Muscle of leg (tissue), 11 donors: Measurements from ENCODE around the gene PPP1R10. TPM values are rescaled to one million over a fixed set of nuclear protein-coding genes. Genes with fewer than 3 reads are reported as not detected.

Experiments used
- DNase-seq: peaks from one replicate; pipeline ENCODE4 v3.0.0; 2013
- H3K27ac ChIP-seq: one replicate; pipeline ENCODE4 v1.5.1; 2013; ENCODE audit warnings: mild to moderate bottlenecking, low read length, control low read depth
- H3K27me3 ChIP-seq: one replicate; pipeline ENCODE4 v1.6.1; 2013; ENCODE audit warnings: low read length; ENCODE audit not compliant: control insufficient read depth, insufficient read depth
- H3K36me3 ChIP-seq: one replicate; pipeline ENCODE4 v1.6.1; 2013; ENCODE audit warnings: low read length; ENCODE audit not compliant: control insufficient read depth, insufficient read depth
- H3K4me1 ChIP-seq: one replicate; pipeline ENCODE4 v1.6.1; 2013; ENCODE audit warnings: low read length; ENCODE audit not compliant: control insufficient read depth, insufficient read depth
- H3K4me3 ChIP-seq: one replicate; pipeline ENCODE4 v1.5.1; 2013; ENCODE audit warnings: low read length, control low read depth
- H3K9me3 ChIP-seq: replicated peaks from 2 replicates; pipeline ENCODE4 v1.6.1; 2013; ENCODE audit warnings: low read depth, low read length; ENCODE audit not compliant: control insufficient read depth
- WGBS: methylation state at CpG from one replicate; pipeline ENCODE4 v1.1.5; 2013; ENCODE audit warnings: missing lambda C conversion rate; ENCODE audit not compliant: insufficient coverage; 5-methylcytosine and 5-hydroxymethylcytosine counted together
- polyA plus RNA-seq, 8 donors: library from polyadenylated mRNA; unstranded; fragments of 120-200 nt; gene quantifications; one replicate each; pipeline versions ENCODE4 v1.2.1 to v1.2.3, GENCODE V29; 2013; ENCODE audit warnings: inconsistent platforms in 1 of 8, low replicate concordance in 1 of 8; ENCODE audit not compliant: insufficient read length in 8 of 8, insufficient read depth in 1 of 8
- total RNA-seq: library from RNA; stranded (reverse); fragments of 120-200 nt; gene quantifications from one replicate; pipeline ENCODE4 v1.2.4, GENCODE V29; 2013

Gene PPP1R10
- total and polyA plus RNA-seq, 9 donors = 22.4 to 32.7 (median 29.7) TPM

DNA sequence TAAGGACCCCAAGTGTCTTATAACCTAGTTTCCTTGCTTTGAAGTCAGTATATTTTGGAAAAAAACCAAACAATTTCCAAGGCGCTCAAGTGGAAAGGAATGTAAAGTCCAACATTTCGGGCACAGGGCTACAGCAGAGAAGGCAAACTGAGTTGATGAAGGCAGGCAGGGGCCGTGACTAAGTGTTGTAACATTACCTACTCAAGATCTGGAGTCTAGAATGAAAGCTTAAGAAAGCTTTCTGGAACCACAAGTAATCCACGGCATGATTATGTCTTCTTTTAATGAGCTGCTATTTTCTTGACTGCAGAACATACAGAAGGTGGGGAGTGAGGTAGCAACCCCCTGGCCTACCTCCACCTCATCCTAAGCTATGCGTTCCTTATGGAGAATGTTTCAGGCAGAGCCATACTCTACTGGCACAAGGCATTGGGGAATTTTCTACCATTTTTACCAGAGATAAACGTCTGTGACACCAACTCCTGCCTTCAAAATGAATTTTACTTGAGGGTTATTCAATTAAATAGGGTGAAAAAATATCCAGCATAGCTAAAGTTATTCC lies 4.3 kb downstream of the PPP1R10 start:
- WGBS = 80% methylated on average over 1 of the region's 6 CpGs
- H3K9me3 ChIP-seq = no peaks in the 10 kb centered on the region
- H3K4me1 ChIP-seq = peaks cover 16% of the 10 kb centered on the region
- peaks cover 43% of the 10 kb centered on the region for H3K36me3 ChIP-seq
- H3K27ac ChIP-seq = peak overlapping the region; percentile 15
- DNase-seq = no peak
- no peaks in the 10 kb centered on the region for H3K27me3 ChIP-seq
- H3K4me3 ChIP-seq = no peak overlapping the region

DNA sequence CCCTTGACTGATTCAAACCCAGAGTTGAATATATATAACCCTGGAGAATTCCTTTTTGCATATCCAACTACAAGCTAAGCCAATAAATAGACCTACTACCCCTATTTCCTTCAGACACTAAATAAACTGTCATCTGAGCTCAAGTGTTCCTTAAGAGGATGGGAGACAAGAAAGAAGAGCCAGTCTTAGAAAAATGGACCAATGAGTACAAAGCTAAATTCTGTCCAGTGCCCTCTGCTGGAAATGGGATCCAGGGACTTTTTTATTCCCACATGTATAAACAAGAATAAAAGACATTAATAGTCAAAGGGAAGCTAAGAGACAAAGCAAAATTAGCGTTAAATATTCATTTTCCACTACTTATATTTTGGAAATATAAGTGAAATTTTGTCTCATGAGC lies 4.8 kb downstream of the PPP1R10 start:
- H3K36me3 ChIP-seq = peaks cover 46% of the 10 kb centered on the region
- H3K9me3 ChIP-seq = no peaks in the 10 kb centered on the region
- H3K4me3 ChIP-seq = no peak overlapping the region
- no peak overlapping the region for H3K27ac ChIP-seq
- WGBS = no CpG with 5 or more reads among the region's 1 CpG
- H3K27me3 ChIP-seq = no peaks in the 10 kb centered on the region
- H3K4me1 ChIP-seq = peaks cover 16% of the 10 kb centered on the region
- DNase-seq = no peak

DNA sequence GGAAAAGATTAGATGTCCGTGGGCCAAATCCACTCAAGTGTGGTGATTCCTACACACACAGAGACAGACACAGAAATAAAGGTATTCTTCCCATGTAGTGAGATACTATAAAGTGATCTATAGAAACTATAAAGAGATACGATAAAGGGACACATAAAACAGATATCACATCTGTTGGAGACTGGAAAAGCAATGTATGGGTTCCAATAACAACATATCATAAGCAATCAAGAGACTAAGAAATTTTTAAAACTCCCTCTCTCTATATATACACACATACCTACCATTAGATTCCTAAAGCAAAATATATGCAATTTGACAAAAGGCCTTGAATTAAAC lies 5.2 kb downstream of the PPP1R10 start:
- no peak overlapping the region for H3K4me3 ChIP-seq
- no peak for DNase-seq
- H3K36me3 ChIP-seq = peaks cover 44% of the 10 kb centered on the region
- H3K9me3 ChIP-seq = no peaks in the 10 kb centered on the region
- WGBS = no CpG with 5 or more reads among the region's 2 CpGs
- no peaks in the 10 kb centered on the region for H3K27me3 ChIP-seq
- H3K4me1 ChIP-seq = peaks cover 16% of the 10 kb centered on the region
- no peak overlapping the region for H3K27ac ChIP-seq

DNA sequence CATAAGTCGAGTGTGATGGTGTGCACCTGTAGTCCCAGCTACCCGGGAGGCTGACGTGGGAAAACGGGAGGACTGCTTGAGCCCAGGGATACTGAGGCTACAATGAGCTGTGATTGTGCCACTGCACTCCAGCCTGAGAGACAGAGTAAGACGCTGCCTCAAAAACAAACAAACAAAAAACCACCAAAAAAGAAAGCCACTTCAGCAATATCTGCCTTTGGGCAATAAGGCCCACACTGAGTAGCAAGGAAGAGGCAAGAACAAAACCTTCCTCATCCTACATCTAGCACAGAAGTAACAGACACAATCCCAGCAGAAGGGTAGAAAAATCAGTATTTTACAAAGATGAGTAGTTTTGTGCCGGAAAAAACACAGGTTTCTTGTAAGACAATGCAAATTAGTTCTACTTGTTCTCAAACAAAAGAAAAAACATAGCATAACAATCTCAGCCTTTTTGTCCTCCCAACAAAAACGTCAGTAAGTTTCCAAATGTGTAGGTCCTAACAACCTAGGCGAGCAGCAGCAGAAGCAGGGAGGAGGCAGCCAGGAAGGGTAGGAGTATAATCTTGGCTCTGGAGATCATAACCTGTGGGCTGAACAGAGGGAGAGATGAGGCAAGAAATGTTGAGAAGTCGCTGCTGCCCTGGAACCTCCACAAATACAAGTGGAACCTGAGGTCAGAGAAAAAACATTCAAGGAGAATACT lies 5.7 kb downstream of the PPP1R10 start:
- H3K4me1 ChIP-seq = peaks cover 16% of the 10 kb centered on the region
- no peak overlapping the region for H3K27ac ChIP-seq
- peaks cover 43% of the 10 kb centered on the region for H3K36me3 ChIP-seq
- no peak overlapping the region for H3K4me3 ChIP-seq
- WGBS = 76% methylated on average over 4 of the region's 9 CpGs
- DNase-seq = no peak
- H3K9me3 ChIP-seq = no peaks in the 10 kb centered on the region
- H3K27me3 ChIP-seq = no peaks in the 10 kb centered on the region

DNA sequence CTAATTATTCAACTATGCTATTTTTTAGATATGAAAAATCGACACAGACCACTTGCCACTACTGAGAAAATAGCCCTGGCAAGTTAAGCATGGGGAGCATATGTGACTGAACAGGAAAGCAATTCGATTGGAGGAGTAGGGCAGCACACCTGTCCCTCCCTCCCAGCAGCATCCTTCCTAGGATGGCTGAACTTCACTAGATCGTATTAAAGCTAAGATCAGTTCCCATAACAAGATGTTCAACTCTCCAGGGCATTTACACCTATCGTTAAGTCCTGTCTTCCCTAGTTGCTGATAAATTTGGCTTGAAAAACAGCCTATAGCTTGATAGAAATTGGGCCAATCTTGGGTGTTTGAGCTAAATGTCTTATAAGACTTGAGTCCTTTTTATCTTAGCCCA lies 7.0 kb downstream of the PPP1R10 start:
- Histone ChIP-seq H3K4me1 (peaks cover 16% of the 10 kb centered on the region), H3K9me3 (no peaks in the 10 kb centered on the region), H3K36me3 (peaks cover 49% of the 10 kb centered on the region), H3K27me3 (no peaks in the 10 kb centered on the region), H3K27ac (no peak overlapping the region), H3K4me3 (no peak overlapping the region)
- 89% methylated on average over 2 of the region's 4 CpGs for WGBS
- DNase-seq = no peak

DNA sequence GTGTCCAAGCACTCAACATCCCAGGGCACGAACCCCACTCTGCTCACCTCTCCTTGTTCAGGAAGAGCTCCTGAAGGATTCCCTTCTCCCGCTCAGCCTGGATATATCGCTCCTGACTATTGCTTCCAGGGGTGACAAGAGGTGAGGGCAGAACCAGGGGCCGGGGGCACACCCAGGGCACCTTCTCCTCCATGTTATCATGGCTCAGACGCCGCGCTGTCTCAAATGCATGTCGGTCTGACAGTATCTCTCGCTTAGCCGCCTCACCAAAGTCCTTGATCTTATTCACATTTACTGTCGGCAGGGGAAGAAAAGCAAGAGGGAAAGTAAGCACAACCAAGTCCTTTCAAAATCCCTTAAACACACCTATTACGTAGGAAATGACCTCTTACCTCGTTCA lies 13.1 kb downstream of the PPP1R10 start:
- 96% methylated on average over 4 of the region's 13 CpGs for WGBS
- Histone ChIP-seq H3K27me3 (no peaks in the 10 kb centered on the region), H3K27ac (no peak overlapping the region), H3K36me3 (peaks cover 77% of the 10 kb centered on the region), H3K9me3 (no peaks in the 10 kb centered on the region), H3K4me3 (no peak overlapping the region), H3K4me1 (no peaks in the 10 kb centered on the region)
- no peak for DNase-seq

DNA sequence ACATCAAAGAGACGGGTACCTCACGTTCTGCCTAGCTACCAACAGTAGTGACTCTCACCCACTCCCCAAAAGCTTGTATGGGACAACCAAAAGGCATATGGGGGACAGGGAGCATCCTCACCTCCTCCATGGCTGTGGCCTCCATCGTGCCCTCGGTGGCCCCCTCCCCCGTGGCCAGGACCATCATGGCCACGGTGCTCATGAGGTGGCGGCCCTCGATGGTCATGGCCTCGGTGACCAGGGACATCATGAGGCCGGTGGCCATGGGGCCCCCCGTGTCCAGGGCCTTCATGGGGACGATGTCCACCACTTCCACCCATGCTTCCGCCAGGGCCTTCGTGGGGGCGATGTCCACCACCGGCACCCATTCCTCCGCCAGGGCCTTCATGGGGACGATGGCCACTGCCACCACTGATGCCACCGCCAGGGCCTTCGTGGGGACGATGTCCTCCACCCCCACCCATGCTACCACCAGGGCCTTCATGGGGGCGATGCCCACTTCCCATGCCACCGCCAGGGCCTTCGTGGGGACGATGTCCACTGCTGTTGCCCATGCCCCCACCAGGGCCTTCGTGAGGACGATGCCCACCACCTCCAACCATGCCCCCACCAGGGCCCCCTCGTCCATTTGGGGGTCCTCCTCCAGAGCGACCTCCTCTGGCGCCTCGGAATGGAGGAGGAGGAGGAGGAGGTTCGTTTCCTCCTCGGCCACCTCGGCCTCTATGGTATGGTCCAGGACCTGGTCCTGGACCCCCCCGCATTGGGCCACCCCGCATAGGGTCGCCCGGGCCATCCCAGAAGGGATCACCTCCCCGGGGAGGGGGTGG lies 15.0 kb downstream of the PPP1R10 start:
- no peaks in the 10 kb centered on the region for H3K4me1 ChIP-seq
- DNase-seq = peak; percentile 25
- no peaks in the 10 kb centered on the region for H3K27me3 ChIP-seq
- 92% methylated on average over 19 of the region's 39 CpGs for WGBS
- no peaks in the 10 kb centered on the region for H3K9me3 ChIP-seq
- H3K36me3 ChIP-seq = peaks cover 63% of the 10 kb centered on the region
- H3K4me3 ChIP-seq = no peak overlapping the region
- no peak overlapping the region for H3K27ac ChIP-seq

DNA sequence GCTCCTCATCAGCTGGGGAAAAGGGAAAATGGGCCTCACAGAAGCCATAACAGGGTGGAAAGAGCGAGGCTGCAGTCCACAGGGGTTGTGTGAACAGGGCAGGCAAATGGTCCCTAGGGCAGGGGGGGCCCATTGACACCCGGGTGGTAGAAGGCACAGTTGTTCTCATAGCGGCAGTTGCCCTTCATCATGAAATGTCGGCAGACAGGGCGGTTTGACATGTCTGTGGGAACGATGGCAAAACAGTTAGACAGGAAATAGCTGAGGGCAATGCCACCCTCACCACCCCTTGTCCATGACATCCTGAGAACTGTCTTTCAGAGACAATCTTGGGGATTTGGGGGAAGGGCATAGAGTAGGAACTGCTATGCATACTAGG lies 15.6 kb downstream of the PPP1R10 start:
- Histone ChIP-seq H3K4me3 (no peak overlapping the region), H3K27ac (no peak overlapping the region), H3K27me3 (no peaks in the 10 kb centered on the region), H3K36me3 (peaks cover 60% of the 10 kb centered on the region), H3K4me1 (no peaks in the 10 kb centered on the region), H3K9me3 (no peaks in the 10 kb centered on the region)
- 78% methylated on average over 2 of the region's 6 CpGs for WGBS
- DNase-seq = peak; percentile 25

DNA sequence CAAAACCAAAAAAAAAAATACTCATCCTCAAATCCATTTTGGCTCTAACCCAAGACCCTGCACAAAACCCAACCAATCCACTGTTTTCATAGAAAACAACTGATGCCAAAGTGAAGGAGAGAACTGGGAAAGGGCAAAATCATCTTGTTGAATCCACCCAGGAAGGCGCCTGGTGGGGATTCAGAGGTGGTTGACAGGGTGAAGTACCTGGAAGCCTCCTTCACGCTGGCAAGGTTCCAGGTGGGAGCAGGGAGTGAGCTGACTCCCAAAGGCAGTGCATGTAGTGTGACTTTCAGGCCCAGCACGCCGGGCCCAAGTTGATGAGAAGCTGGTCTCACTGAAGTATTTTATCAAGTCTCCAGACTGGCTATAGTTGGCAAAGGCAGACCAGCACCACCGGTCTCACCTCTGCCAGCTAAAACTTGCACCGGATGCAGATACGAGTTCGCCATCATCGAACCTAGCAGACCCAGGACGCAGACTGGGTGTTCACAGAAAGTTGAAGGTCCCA lies 16.5 kb downstream of the PPP1R10 start:
- Histone ChIP-seq H3K9me3 (no peaks in the 10 kb centered on the region), H3K27me3 (no peaks in the 10 kb centered on the region), H3K4me1 (no peaks in the 10 kb centered on the region), H3K27ac (no peak overlapping the region), H3K36me3 (peaks cover 52% of the 10 kb centered on the region), H3K4me3 (no peak overlapping the region)
- peak; percentile 52 for DNase-seq
- 75% methylated on average over 10 of the region's 10 CpGs for WGBS

DNA sequence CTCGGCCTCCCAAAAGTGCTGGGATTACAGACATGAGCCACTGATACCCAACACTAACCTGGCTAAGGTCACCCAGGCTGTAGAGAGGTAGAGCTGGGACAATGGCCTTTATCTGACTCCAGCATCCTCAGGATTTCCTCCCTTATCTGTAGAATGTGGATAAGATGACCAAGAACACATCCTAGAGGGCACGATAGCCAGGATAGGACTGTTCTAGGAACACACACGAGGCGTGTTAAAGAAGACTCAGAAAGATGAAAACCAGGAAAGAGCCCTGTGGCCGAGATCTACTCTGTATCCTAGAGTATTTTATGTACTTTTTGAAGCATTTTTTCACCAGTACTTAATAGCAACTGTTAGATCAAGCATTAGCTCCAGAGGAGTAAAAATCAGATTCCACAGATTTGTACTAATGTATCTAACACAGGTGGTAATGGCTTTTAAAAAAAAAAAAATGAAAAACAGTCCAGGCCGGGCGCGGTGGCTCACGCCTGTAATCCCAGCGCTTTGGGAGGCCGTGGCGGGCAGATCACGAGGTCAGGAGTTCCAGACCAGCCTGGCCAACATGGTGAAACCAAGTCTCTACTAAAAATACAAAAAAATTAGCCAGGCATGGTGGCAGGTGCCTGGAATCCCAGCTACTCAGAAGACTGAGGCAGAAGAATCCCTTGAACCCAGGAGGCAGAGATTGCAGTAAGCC lies 17.3 kb downstream of the PPP1R10 start:
- 98% methylated on average over 11 of the region's 13 CpGs for WGBS
- Histone ChIP-seq H3K9me3 (no peaks in the 10 kb centered on the region), H3K4me1 (no peaks in the 10 kb centered on the region), H3K27ac (no peak overlapping the region), H3K27me3 (no peaks in the 10 kb centered on the region), H3K36me3 (peaks cover 45% of the 10 kb centered on the region), H3K4me3 (no peak overlapping the region)
- no peak for DNase-seq
